Transverse colon (tissue), 4 donors: ENCODE data around the gene REEP1. TPM values are rescaled to one million over a fixed set of nuclear protein-coding genes. Genes with fewer than 3 reads are reported as not detected.
A peak's percentile ranks its signal among the peaks of the same experiment; 100 is the strongest.

ENCODE experiments used
- DNase-seq: peaks from one replicate; pipeline ENCODE4 v3.0.0-alpha.2; 2019
- H3K27ac ChIP-seq, 4 donors: fragments of 200-600 bp; sonication (generic); 2 replicates each; pipeline ENCODE4 v1.5.1; 2016 to 2018; ENCODE audit warnings: inconsistent platforms in 4 of 4
- H3K27me3 ChIP-seq: fragments of 200-600 bp; sonication (generic); 2 replicates; pipeline ENCODE4 v1.5.1; 2017; ENCODE audit warnings: inconsistent platforms
- H3K36me3 ChIP-seq, 4 donors: fragments of 200-600 bp; sonication (generic); 2 replicates each; pipeline ENCODE4 v1.5.1; 2017 to 2019; ENCODE audit warnings: inconsistent platforms in 4 of 4
- H3K4me1 ChIP-seq, 4 donors: fragments of 200-600 bp; sonication (generic); 2 replicates each; pipeline ENCODE4 v1.5.1; 2017 to 2020; ENCODE audit warnings: inconsistent platforms in 4 of 4
- H3K4me3 ChIP-seq, 4 donors: fragments of 200-600 bp; sonication (generic); 1 replicate in 1 of 4; 2 replicates in 3 of 4; pipeline versions ENCODE4 v1.5.1 to v1.6.1; 2017 to 2019; ENCODE audit warnings: inconsistent platforms in 4 of 4
- H3K9me3 ChIP-seq, 2 donors: fragments of 200-600 bp; sonication (generic); 2 replicates each; pipeline ENCODE4 v1.5.1; 2017 to 2019; ENCODE audit warnings: inconsistent platforms in 2 of 2
- EP300 ChIP-seq: sonication (generic); formaldehyde crosslinking; IDR thresholded peaks from one replicate; pipeline ENCODE4 v1.6.1; 2017; ENCODE audit warnings: antibody characterized with exemption, low read depth
- POLR2A ChIP-seq: fragments of 450-650 bp; IDR thresholded peaks from one replicate; pipeline ENCODE4 v1.6.1; 2016; ENCODE audit warnings: antibody characterized with exemption, mild to moderate bottlenecking, moderate library complexity
- POLR2AphosphoS5 ChIP-seq, 3 donors: sonication (generic); formaldehyde crosslinking; IDR thresholded peaks; one replicate each; pipeline ENCODE4 v1.6.1; 2016; ENCODE audit warnings: antibody characterized with exemption in 3 of 3
- WGBS, 2 donors: methylation state at CpG; one replicate each; pipeline ENCODE4 v1.1.5; 2018; ENCODE audit warnings: low coverage in 1 of 2; 5-methylcytosine and 5-hydroxymethylcytosine counted together
- in situ Hi-C, 4 donors: fragments of 200-750 bp; cut with MboI; loops; one replicate each; pipeline versions ENCODE4 v1.15.0 to v1.15.1; 2017; ENCODE audit warnings: low sequenced_read_pairs in 3 of 4, low pct_ligation_motif_present in 1 of 4, low pct_unique_long_range_greater_than_20kb in 1 of 4
- intact Hi-C: fragments of 100-400 bp; cut with DNase I; formaldehyde crosslinking; loops from one replicate; pipeline ENCODE4 v1.15.1; 2023; ENCODE audit warnings: low total_unique reads
- total RNA-seq, 4 donors: library from RNA; depleted of rRNA; stranded (reverse); fragments of >200 nt; gene quantifications; one replicate each; pipeline ENCODE4 v1.1.0, GENCODE V29; 2016
- TF ChIP-seq, protein P1 (sequence below), 5 experiments: fragments of 200-600 bp in 3 of 5; fragments of 450-650 bp in 2 of 5; sonication (generic) in 3 of 5; IDR thresholded peaks; 1 replicate in 2 of 5; 2 replicates in 3 of 5; pipeline ENCODE4 v1.5.1; 2016 to 2017; ENCODE audit warnings: antibody characterized with exemption in 5 of 5, inconsistent platforms in 3 of 5, mild to moderate bottlenecking in 2 of 5, moderate library complexity in 1 of 5

The REEP1 gene
- total RNA-seq, 4 donors from 2014 or later, result 14.1 to 196 (median 32.3) TPM

DNA sequence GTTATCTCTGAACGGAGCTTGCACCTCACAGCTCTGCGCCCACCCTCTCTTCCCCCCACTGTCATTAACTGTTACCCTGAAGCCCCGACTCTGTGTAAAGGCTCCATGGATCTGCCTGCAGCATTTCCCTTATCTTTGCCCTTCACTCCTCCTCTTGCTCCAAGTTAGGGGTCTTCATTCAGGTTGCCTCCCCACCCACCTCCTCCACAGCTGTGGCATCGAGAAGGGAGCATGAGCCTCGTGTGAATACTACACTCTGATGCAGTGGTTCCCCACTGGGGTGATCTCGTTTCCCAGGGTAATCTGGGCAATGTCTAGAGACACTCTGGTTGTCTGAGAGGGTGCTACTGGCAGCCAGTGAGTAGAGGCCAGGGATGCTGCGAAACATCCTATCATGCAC lies 51.4 kb downstream of the REEP1 start:
- Histone ChIP-seq H3K4me1 (peaks cover 0 to 13% (median 8%) of the 10 kb centered on the region in 4 donors), H3K4me3 (no peak overlapping the region), H3K9me3 (no peaks in the 10 kb centered on the region), H3K27me3 (no peaks in the 10 kb centered on the region), H3K36me3 (no peaks in the 10 kb centered on the region), H3K27ac (no peak overlapping the region)
- TF ChIP-seq POLR2A (no peak), EP300 (no peak), POLR2AphosphoS5 (IDR thresholded peaks at IDR 0.05) (no peak)
- TF ChIP-seq, protein P1, sequence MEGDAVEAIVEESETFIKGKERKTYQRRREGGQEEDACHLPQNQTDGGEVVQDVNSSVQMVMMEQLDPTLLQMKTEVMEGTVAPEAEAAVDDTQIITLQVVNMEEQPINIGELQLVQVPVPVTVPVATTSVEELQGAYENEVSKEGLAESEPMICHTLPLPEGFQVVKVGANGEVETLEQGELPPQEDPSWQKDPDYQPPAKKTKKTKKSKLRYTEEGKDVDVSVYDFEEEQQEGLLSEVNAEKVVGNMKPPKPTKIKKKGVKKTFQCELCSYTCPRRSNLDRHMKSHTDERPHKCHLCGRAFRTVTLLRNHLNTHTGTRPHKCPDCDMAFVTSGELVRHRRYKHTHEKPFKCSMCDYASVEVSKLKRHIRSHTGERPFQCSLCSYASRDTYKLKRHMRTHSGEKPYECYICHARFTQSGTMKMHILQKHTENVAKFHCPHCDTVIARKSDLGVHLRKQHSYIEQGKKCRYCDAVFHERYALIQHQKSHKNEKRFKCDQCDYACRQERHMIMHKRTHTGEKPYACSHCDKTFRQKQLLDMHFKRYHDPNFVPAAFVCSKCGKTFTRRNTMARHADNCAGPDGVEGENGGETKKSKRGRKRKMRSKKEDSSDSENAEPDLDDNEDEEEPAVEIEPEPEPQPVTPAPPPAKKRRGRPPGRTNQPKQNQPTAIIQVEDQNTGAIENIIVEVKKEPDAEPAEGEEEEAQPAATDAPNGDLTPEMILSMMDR (IDR thresholded peaks at IDR 0.05), result no peak
- 82% methylated on average over 7 of the region's 7 CpGs; no CpG with 5 or more reads in 1 of the 2 donors for WGBS, 2 donors
- in situ Hi-C loops, result no loop called here
- DNase-seq, result no peak
- intact Hi-C loops, result no loop called here

DNA sequence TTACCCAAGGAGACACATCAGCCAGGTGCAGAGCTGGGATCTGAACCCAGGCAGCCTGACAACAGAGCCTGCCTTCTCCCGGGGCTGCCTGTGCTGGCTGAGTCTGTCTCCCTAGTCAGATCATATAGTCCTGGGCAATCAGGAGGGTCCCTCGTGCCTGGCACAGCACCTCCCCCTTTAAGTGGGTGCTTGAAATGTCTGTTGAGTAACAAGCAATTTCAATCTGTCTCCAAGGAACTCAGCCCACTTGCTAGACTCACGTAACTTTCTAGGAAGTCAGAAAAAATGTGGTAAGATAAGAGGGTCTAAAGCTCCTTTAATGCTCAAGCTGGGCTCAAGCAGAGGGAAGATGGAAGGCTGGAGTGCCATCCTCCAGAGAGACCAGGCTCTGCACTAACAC lies 51.9 kb downstream of the REEP1 start:
- Histone ChIP-seq H3K4me3 (no peak overlapping the region), H3K9me3 (no peaks in the 10 kb centered on the region), H3K4me1 (peaks cover 0 to 15% (median 9%) of the 10 kb centered on the region in 4 donors), H3K36me3 (no peaks in the 10 kb centered on the region), H3K27me3 (no peaks in the 10 kb centered on the region), H3K27ac (no peak overlapping the region)
- in situ Hi-C loops (no loop called here), intact Hi-C loops (no loop called here)
- DNase-seq, result no peak
- TF ChIP-seq POLR2A, result no peak
- no peak for TF ChIP-seq POLR2AphosphoS5 (IDR thresholded peaks at IDR 0.05)
- TF ChIP-seq EP300, result no peak
- TF ChIP-seq, protein P1 (IDR thresholded peaks at IDR 0.05), result no peak
- WGBS, 2 donors, result 83% methylated on average over 3 of the region's 3 CpGs; no CpG with 5 or more reads in 1 of the 2 donors

DNA sequence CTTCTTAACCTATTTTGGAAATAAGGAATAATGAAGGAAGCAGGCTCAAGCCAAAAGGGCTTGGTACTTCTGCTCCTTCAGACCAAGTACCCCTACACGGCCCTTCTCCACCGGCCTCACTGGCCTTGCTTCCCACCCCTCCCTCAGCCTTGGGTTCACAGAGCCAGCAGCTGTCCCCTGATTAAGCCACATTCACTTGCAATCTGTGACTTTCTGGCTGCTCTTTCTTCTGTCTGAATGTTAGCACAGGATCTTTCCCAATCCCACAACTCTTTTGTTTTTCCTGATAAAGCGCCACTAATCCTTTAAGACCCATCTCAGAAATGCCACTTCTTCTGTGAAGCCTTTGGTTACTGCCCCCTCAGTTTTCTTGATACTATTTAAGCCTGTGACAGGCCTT lies 52.4 kb downstream of the REEP1 start:
- no peak for DNase-seq
- WGBS, 2 donors, result 88 to 91% methylated on average over 3 of the region's 3 CpGs
- Histone ChIP-seq H3K27me3 (no peaks in the 10 kb centered on the region), H3K4me3 (no peak overlapping the region), H3K36me3 (no peaks in the 10 kb centered on the region), H3K9me3 (no peaks in the 10 kb centered on the region), H3K4me1 (peaks cover 0 to 18% (median 12%) of the 10 kb centered on the region in 4 donors), H3K27ac (peak overlapping the region in 2 of 4 donors; percentile 1 to 7)
- intact Hi-C loops (no loop called here), in situ Hi-C loops (no loop called here)
- TF ChIP-seq POLR2A, result no peak
- TF ChIP-seq POLR2AphosphoS5 (IDR thresholded peaks at IDR 0.05), result no peak
- TF ChIP-seq, protein P1 (IDR thresholded peaks at IDR 0.05), result no peak
- TF ChIP-seq EP300, result no peak

DNA sequence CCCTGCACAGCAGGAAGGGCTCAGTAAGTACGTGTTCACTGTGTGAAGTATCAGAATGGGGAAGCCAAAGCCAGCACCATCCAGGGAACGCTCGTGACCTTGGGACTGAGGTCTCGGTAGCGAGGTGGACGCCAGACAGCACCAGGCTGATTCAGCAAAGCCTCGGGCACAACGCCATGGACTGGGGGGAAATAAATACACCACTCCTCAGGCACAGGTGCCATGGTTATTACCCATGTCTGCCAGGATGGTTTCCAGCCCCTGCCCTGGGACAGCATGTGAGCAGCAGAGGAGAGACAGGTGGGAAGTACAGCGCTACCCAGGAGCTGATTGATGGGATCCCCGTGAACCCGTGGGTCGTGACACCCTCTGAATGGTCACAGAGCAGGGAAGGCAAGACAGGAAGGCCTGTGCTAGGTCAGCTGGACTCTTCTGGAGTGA lies 53.0 kb downstream of the REEP1 start:
- intact Hi-C loops (no loop called here), in situ Hi-C loops (no loop called here)
- Histone ChIP-seq H3K36me3 (no peaks in the 10 kb centered on the region), H3K27ac (peak overlapping the region in 2 of 4 donors; percentile 1 to 7), H3K4me1 (peaks cover 0 to 21% (median 16%) of the 10 kb centered on the region in 4 donors), H3K9me3 (no peaks in the 10 kb centered on the region), H3K27me3 (no peaks in the 10 kb centered on the region), H3K4me3 (no peak overlapping the region)
- 83% methylated on average over 12 of the region's 12 CpGs; no CpG with 5 or more reads in 1 of the 2 donors for WGBS, 2 donors
- TF ChIP-seq EP300, result no peak
- no peak for TF ChIP-seq POLR2AphosphoS5 (IDR thresholded peaks at IDR 0.05)
- TF ChIP-seq POLR2A, result no peak
- TF ChIP-seq, protein P1 (IDR thresholded peaks at IDR 0.05), result no peak
- DNase-seq, result no peak
